ENCODE measurements around the gene GLS.

GRCh38 chr2:190999949-191000665 is 119.5 kb downstream of the GLS start:
- TF ChIP-seq CTCF (IDR thresholded peaks at IDR 0.05; ENCODE audit: insufficient read depth, low read length) (no peak), GABPA (IDR thresholded peaks at IDR 0.05; ENCODE audit: low read depth) (no peak), POLR2AphosphoS5 (IDR thresholded peaks at IDR 0.05; ENCODE audit: low read depth) (no peak)
